Lower leg skin (tissue), 4 donors: Measurements from ENCODE around the gene EFCAB5. TPM values are rescaled to one million over a fixed set of nuclear protein-coding genes. Genes with fewer than 3 reads are reported as not detected.
"Not testable (repeated sequence)": the region's sequence is repeated elsewhere in the genome, so short reads cannot be mapped to it uniquely, and the experiment has no call there.

ENCODE experiments used
- DNase-seq, 2 donors: peaks; one replicate each; pipeline ENCODE4 v3.0.0-alpha.2; 2019; ENCODE audit warnings: low spot score in 2 of 2
- H3K4me3 ChIP-seq: fragments of 200-600 bp; sonication (generic); 2 replicates; pipeline ENCODE4 v1.5.1; 2017; ENCODE audit warnings: mild to moderate bottlenecking, low read depth; ENCODE audit not compliant: poor library complexity, severe bottlenecking
- POLR2A ChIP-seq, 2 donors: fragments of 450-650 bp; IDR thresholded peaks; one replicate each; pipeline ENCODE4 v1.6.1; 2016 to 2017; ENCODE audit warnings: antibody characterized with exemption in 2 of 2, mild to moderate bottlenecking in 1 of 2, moderate library complexity in 1 of 2
- WGBS, 2 donors: methylation state at CpG; one replicate each; pipeline ENCODE4 v1.1.5; 2018; 5-methylcytosine and 5-hydroxymethylcytosine counted together
- intact Hi-C: fragments of 100-400 bp; cut with DNase I; formaldehyde crosslinking; loops from one replicate; pipeline ENCODE4 v1.15.0; 2023; ENCODE audit warnings: low total_unique reads
- total RNA-seq, 4 donors: library from RNA; depleted of rRNA; stranded (reverse); fragments of >200 nt; gene quantifications; one replicate each; pipeline ENCODE4 v1.1.0, GENCODE V29; 2016
- TF ChIP-seq, protein P1 (sequence below), 3 donors: fragments of 450-650 bp; IDR thresholded peaks; one replicate each; pipeline ENCODE4 v1.5.1; 2016; ENCODE audit warnings: antibody characterized with exemption in 3 of 3, mild to moderate bottlenecking in 3 of 3, moderate library complexity in 2 of 3

Gene EFCAB5
- total RNA-seq, 4 donors from 2014 or later = 0.46 to 1.0 (median 0.68) TPM

DNA sequence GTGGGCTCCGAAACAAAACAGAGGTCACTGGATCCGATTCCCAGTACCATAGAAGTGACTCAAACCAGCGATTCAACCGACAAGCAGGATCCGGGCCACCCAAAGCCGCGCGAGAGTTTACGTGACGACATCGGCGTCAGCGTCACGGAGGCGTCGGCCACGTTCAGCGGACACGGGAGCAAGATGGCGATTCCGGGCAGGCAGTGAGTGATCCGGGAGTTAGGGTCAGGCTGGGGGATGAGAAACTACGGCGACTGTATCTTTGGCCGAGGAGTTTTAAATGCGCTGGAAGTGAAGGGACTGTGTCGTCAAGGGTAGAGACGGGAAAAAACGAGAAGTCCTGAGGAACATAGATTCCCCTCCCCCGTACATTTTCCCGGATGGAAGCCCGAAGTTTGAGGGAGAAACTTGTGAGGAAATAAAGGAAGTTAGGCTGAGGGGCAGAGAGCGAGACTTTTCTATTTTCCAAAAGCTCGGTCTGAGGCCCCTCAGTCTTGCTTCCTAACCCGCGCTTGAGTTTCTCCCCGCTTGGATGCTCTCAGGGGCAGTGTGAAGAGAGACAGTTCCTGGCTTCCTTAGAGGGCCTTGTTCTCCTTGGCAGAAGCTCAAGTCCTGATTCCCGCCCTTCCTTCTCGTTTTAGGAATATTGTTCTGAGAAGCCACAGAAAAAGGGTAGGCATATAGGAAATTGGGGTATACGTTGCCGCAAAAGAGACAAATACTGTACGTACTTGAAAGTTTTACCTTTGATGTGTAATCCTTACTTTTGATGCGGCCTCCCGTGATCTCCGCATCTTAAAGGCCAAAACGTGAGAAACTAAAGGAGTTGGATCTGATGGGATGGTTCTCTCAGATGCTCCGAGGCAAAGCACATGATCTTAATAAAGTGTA, 175.5 kb downstream of the EFCAB5 start, which contains the start of gene NSRP1:
TSS of gene NSRP1 (plus strand) at position 156 of the 891 bp plus-strand sequence. CDS start at position 184, 28 bp downstream.
- intact Hi-C loops = no loop called here
- TF ChIP-seq POLR2A (IDR thresholded peaks at IDR 0.05) = peak in 1 of 2 donors; percentile 77
- TF ChIP-seq, protein P1, sequence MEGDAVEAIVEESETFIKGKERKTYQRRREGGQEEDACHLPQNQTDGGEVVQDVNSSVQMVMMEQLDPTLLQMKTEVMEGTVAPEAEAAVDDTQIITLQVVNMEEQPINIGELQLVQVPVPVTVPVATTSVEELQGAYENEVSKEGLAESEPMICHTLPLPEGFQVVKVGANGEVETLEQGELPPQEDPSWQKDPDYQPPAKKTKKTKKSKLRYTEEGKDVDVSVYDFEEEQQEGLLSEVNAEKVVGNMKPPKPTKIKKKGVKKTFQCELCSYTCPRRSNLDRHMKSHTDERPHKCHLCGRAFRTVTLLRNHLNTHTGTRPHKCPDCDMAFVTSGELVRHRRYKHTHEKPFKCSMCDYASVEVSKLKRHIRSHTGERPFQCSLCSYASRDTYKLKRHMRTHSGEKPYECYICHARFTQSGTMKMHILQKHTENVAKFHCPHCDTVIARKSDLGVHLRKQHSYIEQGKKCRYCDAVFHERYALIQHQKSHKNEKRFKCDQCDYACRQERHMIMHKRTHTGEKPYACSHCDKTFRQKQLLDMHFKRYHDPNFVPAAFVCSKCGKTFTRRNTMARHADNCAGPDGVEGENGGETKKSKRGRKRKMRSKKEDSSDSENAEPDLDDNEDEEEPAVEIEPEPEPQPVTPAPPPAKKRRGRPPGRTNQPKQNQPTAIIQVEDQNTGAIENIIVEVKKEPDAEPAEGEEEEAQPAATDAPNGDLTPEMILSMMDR (IDR thresholded peaks at IDR 0.05) = no peak
- DNase-seq = peak; percentile 93 to 99
- H3K4me3 ChIP-seq = peak within 1 kb of the TSS; percentile 65
- 0% methylated on average over 47 of the region's 47 CpGs for WGBS, 2 donors

DNA sequence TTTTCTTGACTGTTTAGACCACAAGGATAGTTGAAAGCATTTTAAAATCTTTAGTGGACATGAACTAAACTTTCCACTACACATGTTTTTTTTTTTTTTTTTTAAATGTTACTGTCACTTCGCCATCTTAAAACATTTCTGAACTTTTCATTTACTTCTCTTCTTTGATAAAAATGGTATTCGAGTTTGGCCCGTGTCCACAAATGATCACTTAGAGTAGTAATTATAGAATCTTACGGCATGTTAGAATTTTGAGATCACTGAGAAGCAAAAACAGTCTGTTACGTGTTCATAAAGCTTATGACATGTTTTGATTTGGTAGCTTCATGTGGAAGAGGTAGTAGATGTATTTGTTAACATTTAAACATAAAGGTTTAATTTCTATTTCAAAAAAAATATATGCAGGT, 176.2 kb downstream of the EFCAB5 start:
- intact Hi-C loops = no loop called here

DNA sequence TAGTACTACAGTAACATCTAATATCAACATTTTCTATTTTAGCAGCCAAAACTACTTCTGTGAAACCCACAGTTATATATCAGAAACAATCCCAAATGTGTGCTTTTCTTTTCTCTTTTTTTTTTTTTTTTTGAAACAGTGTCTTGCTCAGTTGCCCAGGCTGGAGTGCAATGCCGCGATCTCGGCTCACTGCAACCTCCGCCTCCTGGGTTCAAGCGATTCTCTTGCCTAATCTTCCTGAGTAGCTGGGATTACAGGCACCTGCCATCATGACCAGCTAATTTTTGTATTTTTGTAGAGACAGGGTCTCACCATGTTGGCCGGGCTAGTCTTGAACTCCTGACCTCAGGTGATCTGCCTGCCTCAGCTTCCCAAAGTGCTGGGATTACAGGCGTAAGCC, 177.2 kb downstream of the EFCAB5 start:
- WGBS, 2 donors = 95 to 97% methylated on average over 7 of the region's 7 CpGs
- intact Hi-C loops, H3K4me3 ChIP-seq, DNase-seq: not testable (repeated sequence)

More for the DNA sequence above, 176.2 kb downstream of the EFCAB5 start:
- H3K4me3 ChIP-seq = no peak overlapping the region
- no peak for DNase-seq
- 22 to 24% methylated on average over 5 of the region's 5 CpGs for WGBS, 2 donors
- no peak for TF ChIP-seq POLR2A (IDR thresholded peaks at IDR 0.05)
- TF ChIP-seq, protein P1 (IDR thresholded peaks at IDR 0.05) = no peak

DNA sequence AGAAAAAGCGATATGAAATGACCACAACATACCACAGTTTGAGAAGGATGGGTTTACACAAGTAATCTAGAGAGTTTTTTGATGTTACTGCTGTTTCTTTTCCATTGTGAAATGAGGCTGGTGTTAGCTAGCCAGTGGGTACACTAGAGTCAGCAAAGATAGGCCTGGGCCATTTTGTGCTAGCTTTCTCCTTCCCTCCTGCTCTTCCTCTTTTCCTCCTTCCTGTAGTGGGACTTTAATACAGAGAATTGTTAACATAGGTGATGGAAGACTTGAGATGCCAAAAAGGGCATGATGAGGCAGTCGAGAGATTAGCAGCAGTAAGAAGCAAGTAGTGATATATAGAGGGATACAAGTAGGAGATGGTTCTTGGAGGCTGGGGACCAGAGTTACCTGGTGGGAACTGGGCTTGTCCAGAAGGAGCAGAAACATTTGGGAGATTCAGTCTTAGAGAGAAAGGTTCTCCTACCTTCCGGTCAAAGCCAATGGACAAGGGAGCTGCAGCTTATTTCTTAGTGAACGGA, 182.9 kb downstream of the EFCAB5 start:
- intact Hi-C loops = loop anchor here (10.0 kb wide), 1 partner anchor 210 kb away; the partner anchor contains the start of gene TMIGD1
- no peak overlapping the region for H3K4me3 ChIP-seq
- WGBS, 2 donors = 93 to 96% methylated on average over 4 of the region's 4 CpGs
- TF ChIP-seq, protein P1 (IDR thresholded peaks at IDR 0.05) = no peak
- TF ChIP-seq POLR2A (IDR thresholded peaks at IDR 0.05) = no peak
- DNase-seq = no peak

DNA sequence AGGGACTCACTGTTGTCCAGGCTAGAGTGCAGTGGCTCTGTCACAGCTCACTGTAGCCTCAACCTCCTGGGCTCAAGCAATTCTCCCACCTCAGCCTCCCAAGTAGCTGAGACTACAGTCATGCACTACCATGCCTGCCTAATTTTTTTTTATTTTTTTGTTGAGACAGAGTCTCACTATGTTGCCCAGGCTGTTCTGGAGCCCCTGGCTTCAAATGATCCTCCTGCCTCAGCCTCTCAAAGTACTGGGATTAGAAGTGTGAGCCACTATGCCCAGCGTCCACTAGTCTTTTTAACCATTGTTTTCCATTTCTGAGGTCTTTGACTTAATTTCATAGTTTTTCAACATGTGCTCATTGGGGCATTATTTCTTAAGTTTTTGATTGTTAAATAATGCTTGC, 188.7 kb downstream of the EFCAB5 start:
- intact Hi-C loops = no loop called here
- no peak for DNase-seq
- no peak overlapping the region for H3K4me3 ChIP-seq
- WGBS, 2 donors = 90 to 95% methylated on average over 1 of the region's 1 CpG
- no peak for TF ChIP-seq POLR2A (IDR thresholded peaks at IDR 0.05)
- TF ChIP-seq, protein P1 (IDR thresholded peaks at IDR 0.05) = no peak

DNA sequence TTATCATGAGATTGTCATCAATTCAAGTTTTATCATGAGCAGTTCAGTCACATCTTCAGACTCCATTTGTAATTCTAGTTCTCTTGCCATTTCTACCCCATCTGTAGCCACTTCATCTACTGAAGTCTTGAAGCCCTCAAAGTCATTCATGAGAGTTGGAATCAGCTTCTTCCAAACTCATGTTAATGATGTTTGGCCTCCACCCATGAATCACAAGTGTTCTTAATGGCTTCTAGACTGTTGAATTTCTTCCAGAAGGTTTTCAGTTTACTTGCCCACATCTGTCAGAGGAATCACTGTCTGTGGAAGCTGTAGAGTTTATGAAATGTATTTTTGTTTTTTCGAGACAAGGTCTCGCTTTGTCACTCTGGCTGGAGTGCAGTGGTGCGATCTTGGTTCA, 191.2 kb downstream of the EFCAB5 start:
- intact Hi-C loops = no loop called here
- no peak for DNase-seq
- H3K4me3 ChIP-seq = no peak overlapping the region
- 75 to 96% methylated on average over 3 of the region's 3 CpGs for WGBS, 2 donors
- TF ChIP-seq, protein P1 (IDR thresholded peaks at IDR 0.05) = no peak
- TF ChIP-seq POLR2A (IDR thresholded peaks at IDR 0.05) = no peak
